ENCODE results near the gene TMEM53.

GRCh38 chr1:44613941-44614340, 60.3 kb downstream of the TMEM53 start:
- TF ChIP-seq CTCF (IDR thresholded peaks at IDR 0.05): no peak
- no peak for TF ChIP-seq POLR2AphosphoS5 (IDR thresholded peaks at IDR 0.05)

All from stomach (tissue), 4 donors.